Keratinocyte (primary cell): Measurements from ENCODE around the gene GLI3. TPM values are rescaled to one million over a fixed set of nuclear protein-coding genes. Genes with fewer than 3 reads are reported as not detected.

Experiments
- DNase-seq: peaks from one replicate; pipeline ENCODE4 v3.0.0-alpha.2; 2011; ENCODE audit warnings: low read depth, missing footprints, low spot score
- FAIRE-seq: peaks from 2 replicates; lab custom pipeline; 2011; peaks lifted over from hg19 to GRCh38; lab: Jason Lieb, UNC
- H2AFZ ChIP-seq: 2 replicates; pipeline ENCODE4 v1.6.0; 2012; ENCODE audit warnings: low read length, control low read depth, inconsistent platforms; ENCODE audit not compliant: control insufficient read depth
- H3K27ac ChIP-seq: 2 replicates; pipeline ENCODE4 v1.5.1; 2011; ENCODE audit warnings: low read length; ENCODE audit not compliant: control insufficient read depth, insufficient read depth
- H3K27me3 ChIP-seq: 3 replicates; pipeline ENCODE4 v1.6.0; 2011; ENCODE audit warnings: low read length; ENCODE audit not compliant: control insufficient read depth, insufficient read depth; ENCODE audit errors: extremely low read depth
- H3K36me3 ChIP-seq, 2 experiments: 2 replicates in 1 of 2; 3 replicates in 1 of 2; pipeline ENCODE4 v1.5.1; 2011; ENCODE audit warnings: low read length in 2 of 2, mild to moderate bottlenecking in 1 of 2; ENCODE audit not compliant: control insufficient read depth in 2 of 2, insufficient read depth in 2 of 2; ENCODE audit errors: extremely low read depth in 1 of 2
- H3K4me1 ChIP-seq: 3 replicates; pipeline ENCODE4 v1.5.1; 2011; ENCODE audit warnings: low read length; ENCODE audit not compliant: control insufficient read depth, insufficient read depth; ENCODE audit errors: extremely low read depth
- H3K4me2 ChIP-seq: 3 replicates; pipeline ENCODE4 v1.6.0; 2011; ENCODE audit warnings: low read depth, low read length; ENCODE audit not compliant: control insufficient read depth, insufficient read depth; ENCODE audit errors: extremely low read depth
- H3K4me3 ChIP-seq, 3 experiments: fragments of 200-600 bp in 1 of 3; sonication (generic) in 1 of 3; 2 replicates in 2 of 3; 3 replicates in 1 of 3; pipeline ENCODE4 v1.5.1; 2011 to 2016; ENCODE audit warnings: low read length in 3 of 3, mild to moderate bottlenecking in 3 of 3, control low read depth in 2 of 3, inconsistent platforms in 1 of 3, low read depth in 1 of 3, mixed read lengths in 1 of 3, mixed run types in 1 of 3, moderate library complexity in 1 of 3; ENCODE audit not compliant: control insufficient read depth in 2 of 3, insufficient read depth in 2 of 3; ENCODE audit errors: extremely low read depth in 1 of 3
- H3K79me2 ChIP-seq: 2 replicates; pipeline ENCODE4 v1.6.0; 2012; ENCODE audit warnings: low read length; ENCODE audit not compliant: control insufficient read depth, insufficient read depth
- H3K9ac ChIP-seq: 3 replicates; pipeline ENCODE4 v1.6.0; 2011; ENCODE audit warnings: low read length; ENCODE audit not compliant: control insufficient read depth, insufficient read depth; ENCODE audit errors: extremely low read depth
- H3K9me1 ChIP-seq: 3 replicates; pipeline ENCODE4 v1.6.0; 2011; ENCODE audit warnings: low read length; ENCODE audit not compliant: control insufficient read depth, insufficient read depth; ENCODE audit errors: extremely low read depth
- H3K9me3 ChIP-seq: 2 replicates; pipeline ENCODE4 v1.5.1; 2012; ENCODE audit warnings: low read depth, low read length; ENCODE audit not compliant: control insufficient read depth
- H4K20me1 ChIP-seq: 3 replicates; pipeline ENCODE4 v1.6.0; 2011; ENCODE audit warnings: low read length; ENCODE audit not compliant: control insufficient read depth, insufficient read depth; ENCODE audit errors: extremely low read depth
- CTCF ChIP-seq, 3 experiments: IDR thresholded peaks in 1 of 3; conservative IDR thresholded peaks in 1 of 3; optimal IDR thresholded peaks in 1 of 3; 2 replicates in 2 of 3; 3 replicates in 1 of 3; pipeline versions ENCODE3 to v1.5.1; 2011; ENCODE audit warnings: low read length in 3 of 3, mild to moderate bottlenecking in 3 of 3, moderate library complexity in 2 of 3, control low read depth in 1 of 3, inconsistent platforms in 1 of 3; ENCODE audit not compliant: insufficient read depth in 2 of 3; ENCODE audit errors: extremely low read depth in 1 of 3
- EZH2 ChIP-seq: IDR thresholded peaks from one replicate; pipeline ENCODE4 v1.6.1; 2012; ENCODE audit warnings: inconsistent platforms, mild to moderate bottlenecking, low read length, moderate library complexity
- dilution Hi-C: fragments of 300-500 bp; cut with MboI; formaldehyde crosslinking; loops from one replicate; pipeline ENCODE4 v1.7.0; 2020; ENCODE audit warnings: low sequenced_read_pairs; ENCODE audit not compliant: extremely low pct_ligation_motif_present
- polyA plus RNA-seq, 5 experiments: library from polyadenylated mRNA; depleted of rRNA in 3 of 5; stranded (reverse) in 3 of 5; stranded (forward) in 1 of 5; unstranded in 1 of 5; fragments of >200 nt; gene quantifications; 1 replicate in 1 of 5; 2 replicates in 3 of 5; 3 replicates in 1 of 5; pipeline versions ENCODE4 v1.2.1 to v1.2.3, GENCODE V29; 2011 to 2012; ENCODE audit warnings: missing spikeins in 2 of 5, low read depth in 1 of 5, low replicate concordance in 1 of 5

GLI3 gene
- polyA plus RNA-seq, 1 donor (not counting 4 experiments of a cell fraction or from before 2014, with no cell fraction given), result 3.6 TPM

- DNase-seq, result no peak
Measured at GRCh38 chr7:41918597-41918996, 318.4 kb downstream of the GLI3 start.

GRCh38 chr7:41916450-41916927, 320.5 kb downstream of the GLI3 start:
- peak; percentile 91 for FAIRE-seq

More at GRCh38 chr7:41918597-41918996, 318.4 kb downstream of the GLI3 start:
- Histone ChIP-seq H3K36me3 (no peaks in the 10 kb centered on the region), H3K27ac (no peak overlapping the region), H3K9me1 (no peaks in the 10 kb centered on the region), H3K4me1 (peaks cover 16% of the 10 kb centered on the region), H3K9me3 (no peaks in the 10 kb centered on the region), H3K4me3 (no peak overlapping the region), H3K79me2 (no peaks in the 10 kb centered on the region), H2AFZ (no peak overlapping the region), H3K4me2 (no peak overlapping the region), H3K9ac (no peak overlapping the region), H3K27me3 (no peaks in the 10 kb centered on the region), H4K20me1 (no peaks in the 10 kb centered on the region)
- dilution Hi-C loops, result no loop called here
- FAIRE-seq, result peak; percentile 20
- TF ChIP-seq EZH2, result no peak
- TF ChIP-seq CTCF (optimal IDR thresholded peaks at IDR 0.05 in 1 of 3, IDR thresholded peaks at IDR 0.05 in 1 of 3, conservative IDR thresholded peaks at IDR 0.05 in 1 of 3; ENCODE audit: extremely low read depth in 1 of 3, insufficient read depth in 2 of 3, low read length in 3 of 3), result no peak

More at GRCh38 chr7:41916450-41916927, 320.5 kb downstream of the GLI3 start:
- Histone ChIP-seq H4K20me1 (no peaks in the 10 kb centered on the region), H3K9ac (peak overlapping the region; percentile 19), H3K9me3 (no peaks in the 10 kb centered on the region), H3K4me1 (peaks cover 37% of the 10 kb centered on the region), H3K27me3 (no peaks in the 10 kb centered on the region), H3K4me2 (peak overlapping the region; percentile 68), H3K27ac (peak overlapping the region; percentile 81), H3K4me3 (peak overlapping the region in 2 of 3 experiments; percentile 2 to 5), H2AFZ (peak overlapping the region; percentile 77), H3K79me2 (no peaks in the 10 kb centered on the region), H3K36me3 (no peaks in the 10 kb centered on the region), H3K9me1 (no peaks in the 10 kb centered on the region)
- dilution Hi-C loops, result no loop called here
- peak; percentile 77 for DNase-seq
- TF ChIP-seq EZH2 (no peak), CTCF (optimal IDR thresholded peaks at IDR 0.05 in 1 of 3, IDR thresholded peaks at IDR 0.05 in 1 of 3, conservative IDR thresholded peaks at IDR 0.05 in 1 of 3; ENCODE audit: extremely low read depth in 1 of 3, insufficient read depth in 2 of 3, low read length in 3 of 3) (no peak)
